HEK293 (cell line): Measurements from ENCODE around the gene RLN3.

Source experiments
- CTCF ChIP-seq: fragments of 450-650 bp; formaldehyde crosslinking; IDR thresholded peaks from 2 replicates; pipeline ENCODE4 v1.5.1; 2016; ENCODE audit warnings: missing biosample characterization, missing genetic modification characterization
- ZEB2 ChIP-seq: fragments of 450-650 bp; formaldehyde crosslinking; IDR thresholded peaks from 2 replicates; pipeline ENCODE4 v1.5.1; 2016; ENCODE audit warnings: missing biosample characterization, missing genetic modification characterization
- ZFP41 ChIP-seq: fragments of 450-650 bp; formaldehyde crosslinking; IDR thresholded peaks from 2 replicates; pipeline ENCODE4 v1.5.1; 2016; ENCODE audit warnings: missing biosample characterization, missing genetic modification characterization, borderline replicate concordance
- ZNF658 ChIP-seq: fragments of 450-650 bp; formaldehyde crosslinking; IDR thresholded peaks from 2 replicates; pipeline ENCODE4; 2016; ENCODE audit warnings: missing biosample characterization, missing genetic modification characterization
- ZNF777 ChIP-seq: fragments of 450-650 bp; formaldehyde crosslinking; IDR thresholded peaks from 2 replicates; pipeline ENCODE4 v1.5.1; 2017; ENCODE audit warnings: missing biosample characterization, missing genetic modification characterization, borderline replicate concordance

GRCh38 chr19:14062558-14062855, 34.6 kb downstream of the RLN3 start:
- no peak for TF ChIP-seq CTCF
- no peak for TF ChIP-seq ZFP41 (tag by site-specific recombination)
- TF ChIP-seq ZNF658: no peak
- TF ChIP-seq ZEB2 (tag by site-specific recombination): no peak
- TF ChIP-seq ZNF777: no peak
